Measurements from ENCODE around the gene DDX27.

GRCh38 chr20:49275216-49275615 lies 56.0 kb downstream of the DDX27 start:
- no peak for TF ChIP-seq POLR2AphosphoS5 (IDR thresholded peaks at IDR 0.05; ENCODE audit: low read depth, low read length)
- TF ChIP-seq SIN3A (IDR thresholded peaks at IDR 0.05; ENCODE audit: borderline replicate concordance, insufficient read depth, low read length) = no peak
- TF ChIP-seq REST (IDR thresholded peaks at IDR 0.05; ENCODE audit: insufficient read depth in 1 of 2, low read depth in 2 of 2, low read length in 2 of 2) = no peak
- TF ChIP-seq TAF1 (IDR thresholded peaks at IDR 0.05; ENCODE audit: borderline replicate concordance, insufficient read depth, low read length) = no peak

Measured in PFSK-1 (cell line).